GM18517 (cell line): ENCODE measurements around the gene TAOK1.
"Not testable (repeated sequence)": the region's sequence is repeated elsewhere in the genome, so short reads cannot be mapped to it uniquely, and the experiment has no call there.

Experiments
- ATAC-seq: cut with Tn5 transposase; IDR thresholded peaks from one replicate; pipeline ENCODE4 v1.9.1; 2021; ENCODE audit warnings: mild to moderate bottlenecking, moderate library complexity; ENCODE audit not compliant: unreplicated experiment

Gene TAOK1

GRCh38 chr17:29389982-29390850, at the start of gene TAOK1:
Gene TAOK1, plus strand, starts transcription at chr17:29390363. Its CDS starts 61,186 bp downstream, at chr17:29451549.
- peak; percentile 70 for ATAC-seq

DNA sequence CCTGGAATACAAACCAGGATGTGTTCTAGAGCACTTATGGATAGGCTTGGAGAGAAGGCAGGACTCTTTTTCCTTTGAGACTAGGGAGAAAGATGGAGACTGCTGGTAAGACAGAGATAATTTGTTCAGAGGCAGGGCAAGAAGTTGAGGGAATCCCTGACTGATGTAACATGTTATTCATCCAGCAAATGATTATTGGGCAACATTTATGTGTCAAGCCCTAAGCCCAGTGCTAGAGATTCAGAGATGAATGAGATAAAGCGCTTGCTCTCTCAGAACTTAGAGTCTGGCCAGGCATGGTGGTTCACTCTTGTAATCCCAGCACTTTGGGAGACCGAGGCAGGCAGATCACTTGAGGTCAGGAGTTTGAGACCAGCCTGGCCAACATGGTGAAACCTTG, 48.4 kb upstream of the TAOK1 start:
- ATAC-seq = no peak

- ATAC-seq = no peak
Observed at GRCh38 chr17:29342158-29342765, 47.9 kb upstream of the TAOK1 start.

GRCh38 chr17:29344201-29344856, 45.8 kb upstream of the TAOK1 start:
- ATAC-seq = no peak

DNA sequence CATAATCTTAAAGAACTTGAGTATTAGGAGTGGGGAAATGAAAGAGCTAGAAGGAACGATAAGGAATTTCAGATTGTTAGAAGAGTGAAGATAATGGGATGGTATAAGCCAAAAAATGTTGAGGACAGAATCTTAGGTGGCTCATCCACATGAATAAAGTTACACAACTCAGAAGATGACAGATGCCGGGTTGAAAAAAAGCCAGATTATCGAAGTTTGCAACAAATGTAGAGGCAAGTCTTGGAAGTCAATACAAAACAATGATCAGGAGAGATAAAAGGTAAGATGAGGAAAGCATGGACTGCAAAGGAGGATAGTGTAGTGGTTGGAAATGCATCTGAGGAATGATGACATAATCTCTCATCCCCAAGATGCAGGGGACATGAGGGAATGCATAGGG, 45.1 kb upstream of the TAOK1 start:
- ATAC-seq = no peak

GRCh38 chr17:29345470-29345869, 44.7 kb upstream of the TAOK1 start:
- ATAC-seq = not testable (repeated sequence)

DNA sequence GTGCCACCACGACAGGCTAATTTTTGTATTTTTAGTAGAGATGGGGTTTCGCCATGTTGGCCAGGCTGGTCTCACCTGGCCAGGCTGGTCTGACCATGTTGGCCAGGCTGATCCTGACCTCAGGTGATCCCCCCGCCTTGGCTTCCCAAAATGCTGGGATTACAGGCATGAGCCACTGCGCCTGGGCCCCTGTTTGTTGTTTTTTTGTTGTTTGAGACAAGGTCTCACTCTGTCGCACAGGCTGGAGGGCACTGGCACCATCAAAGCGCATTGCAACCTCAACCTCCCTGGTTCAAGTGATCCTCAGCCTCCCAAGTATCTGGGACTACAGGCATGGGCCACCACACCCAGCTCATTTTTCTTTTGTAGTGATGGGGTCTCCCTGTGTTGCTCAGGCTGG, 43.7 kb upstream of the TAOK1 start:
- ATAC-seq = no peak

- no peak for ATAC-seq
Observed at GRCh38 chr17:29347831-29348629, 42.1 kb upstream of the TAOK1 start.

- ATAC-seq = no peak
Observed at GRCh38 chr17:29349409-29349808, 40.8 kb upstream of the TAOK1 start.

DNA sequence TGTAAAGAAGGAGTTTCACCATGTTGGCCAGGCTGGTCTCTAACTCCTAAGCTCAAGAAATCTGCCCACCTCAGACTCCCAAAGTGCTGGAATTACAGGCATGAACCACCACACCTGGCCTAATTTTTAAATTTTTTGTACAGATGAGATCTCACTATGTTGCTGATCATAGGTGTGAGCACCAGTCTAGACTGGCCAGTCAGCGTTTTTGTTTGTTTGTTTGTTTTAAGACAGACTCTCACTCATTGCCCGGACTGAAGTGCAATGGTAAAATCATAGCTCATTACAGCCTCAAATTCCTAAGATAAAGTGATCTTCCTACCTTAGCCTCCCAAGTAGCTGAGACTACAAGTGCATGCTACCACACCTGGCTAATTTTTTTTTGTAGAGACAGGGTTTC, 38.0 kb upstream of the TAOK1 start:
- no peak for ATAC-seq

DNA sequence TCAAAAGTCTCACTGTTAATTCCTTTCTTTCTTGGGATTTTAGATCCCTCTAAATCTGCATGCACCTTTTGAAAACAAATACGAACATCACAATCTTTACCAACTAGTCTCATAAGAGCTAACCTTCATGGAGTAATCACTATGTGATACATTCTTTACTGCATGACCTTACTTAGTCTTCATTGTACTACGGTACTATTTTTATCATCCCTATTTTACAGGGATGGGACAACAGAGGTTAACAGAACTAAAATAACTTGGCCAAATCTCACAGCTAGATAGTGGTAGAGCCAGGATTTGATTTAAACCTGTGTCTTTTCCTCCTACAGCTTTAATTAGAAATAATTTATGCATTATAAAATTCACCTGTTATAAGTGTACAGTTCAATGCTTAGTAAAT, 32.9 kb upstream of the TAOK1 start:
- no peak for ATAC-seq

DNA sequence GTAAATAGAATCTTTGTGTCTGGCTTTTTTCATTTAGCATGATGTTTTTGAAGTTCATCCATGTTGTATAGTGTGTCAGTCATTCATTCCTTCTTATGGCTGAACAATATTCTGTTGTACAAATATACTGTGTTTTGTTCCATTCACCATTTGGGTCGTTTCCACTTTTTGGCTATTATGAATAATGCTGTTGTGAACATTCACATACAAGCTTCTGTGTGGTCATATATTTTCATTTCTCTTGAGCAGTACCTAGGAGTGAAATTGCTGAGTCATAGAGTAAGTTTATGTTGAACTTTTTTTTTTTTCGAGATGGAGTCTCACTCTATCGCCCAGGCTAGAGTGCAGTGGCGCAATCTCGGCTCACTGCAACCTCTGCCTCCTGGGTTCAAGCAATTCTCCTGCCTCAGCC, 32.3 kb upstream of the TAOK1 start:
- ATAC-seq = no peak

DNA sequence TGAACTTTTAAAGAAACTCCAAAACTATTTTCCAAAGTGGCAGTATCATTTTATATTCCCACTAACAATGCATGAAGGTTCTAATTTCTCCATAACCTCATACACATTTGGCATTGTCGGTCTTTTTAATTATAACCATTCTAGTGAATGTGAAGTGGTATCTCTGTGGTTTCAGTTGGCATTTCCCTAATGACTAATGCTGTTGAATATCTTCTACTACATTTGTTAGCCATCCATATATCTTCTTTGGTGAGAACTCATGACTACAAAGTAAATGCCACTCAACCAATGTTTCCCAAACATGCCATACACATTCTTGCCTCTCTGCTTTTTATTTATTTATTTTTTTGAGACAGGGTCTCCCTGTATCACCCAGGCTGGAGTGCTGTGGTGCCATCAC, 31.7 kb upstream of the TAOK1 start:
- no peak for ATAC-seq

- no peak for ATAC-seq
Observed at GRCh38 chr17:29359777-29360176, 30.4 kb upstream of the TAOK1 start.

- ATAC-seq = no peak
Observed at GRCh38 chr17:29363716-29364115, 26.4 kb upstream of the TAOK1 start.

- no peak for ATAC-seq
Observed at GRCh38 chr17:29364691-29365090, 25.5 kb upstream of the TAOK1 start.

DNA sequence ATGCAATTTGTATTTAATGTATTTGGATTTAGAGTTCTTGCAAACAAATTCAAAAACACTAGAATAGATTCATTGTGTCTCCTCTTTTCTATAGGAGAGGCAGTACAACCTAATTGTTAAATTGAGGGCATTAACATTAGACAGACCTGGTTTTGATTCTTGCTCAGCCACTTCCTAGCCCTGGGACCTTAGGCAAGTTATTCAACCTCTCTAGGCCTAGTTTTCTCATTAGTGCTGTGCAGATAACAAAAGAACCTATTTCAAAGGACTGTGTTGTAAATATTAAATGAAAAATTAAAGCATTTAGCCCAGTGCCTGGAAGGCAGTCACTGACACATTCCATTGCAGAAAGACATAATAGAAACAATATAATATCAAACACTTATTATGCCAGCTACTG, 22.0 kb upstream of the TAOK1 start:
- ATAC-seq = no peak

DNA sequence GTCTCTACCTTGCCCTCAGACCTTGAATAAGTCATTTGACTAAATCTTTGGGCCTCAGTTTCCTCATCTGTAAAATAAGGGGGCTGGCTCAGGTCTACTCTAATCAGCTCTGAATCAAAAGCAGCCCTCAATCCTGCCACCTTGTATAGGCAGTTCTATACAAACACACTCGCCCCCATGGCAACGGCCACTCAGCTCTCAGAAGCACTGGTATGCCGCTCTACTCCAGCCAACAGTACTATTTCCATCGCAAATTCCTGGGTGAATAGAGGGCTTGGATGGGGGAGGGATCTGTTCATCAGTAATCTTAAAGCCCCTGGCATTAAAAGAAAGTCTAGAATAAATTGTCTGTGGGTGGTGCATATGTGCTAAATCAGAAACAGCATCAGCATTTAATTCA, 21.2 kb upstream of the TAOK1 start:
- no peak for ATAC-seq

DNA sequence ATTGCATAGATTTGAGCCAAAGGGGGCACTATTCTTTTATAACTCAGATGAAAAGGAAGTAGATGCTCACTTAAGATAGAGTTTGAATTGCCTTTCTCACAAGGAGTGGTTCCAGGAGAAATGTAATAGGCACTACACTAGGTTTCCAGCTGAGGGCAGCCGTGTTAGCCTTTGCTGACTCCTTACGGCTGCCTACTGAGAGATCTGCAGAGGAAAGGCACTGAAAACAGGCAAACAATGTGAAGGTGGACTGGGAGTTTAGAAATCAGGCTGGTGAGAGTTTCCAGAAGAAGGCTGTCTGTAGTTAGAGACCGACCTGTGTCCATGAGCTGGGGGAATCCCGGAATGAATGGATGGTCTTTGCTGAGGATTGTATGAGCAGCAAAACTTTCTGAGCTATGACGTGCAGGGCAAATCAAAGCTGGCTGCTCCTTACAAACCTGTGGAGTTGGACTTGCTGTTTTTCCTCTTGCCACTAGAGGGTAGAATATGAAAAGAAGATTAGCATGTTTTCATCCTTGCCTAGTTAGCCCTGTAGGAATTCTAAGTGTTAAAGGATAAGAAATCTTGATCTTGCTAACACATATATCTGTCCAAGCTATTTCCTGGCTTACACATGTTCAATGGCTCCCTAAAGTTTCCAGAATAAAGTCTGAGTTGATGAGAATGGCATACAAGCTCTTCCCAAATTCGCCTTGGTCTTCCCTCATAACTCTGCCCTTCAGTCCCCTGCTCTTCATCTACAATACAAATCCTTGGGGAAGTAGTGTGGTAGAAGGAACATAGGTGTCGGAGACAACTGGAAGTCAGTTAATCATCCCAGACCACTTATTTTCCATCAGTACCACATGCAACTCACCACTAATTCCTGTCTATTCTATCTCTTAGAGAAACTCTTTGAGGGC, 20.1 kb upstream of the TAOK1 start:
- no peak for ATAC-seq

GRCh38 chr17:29376667-29377270, 13.4 kb upstream of the TAOK1 start:
- no peak for ATAC-seq
